ENCODE measurements around the gene EHD2. TPM values are rescaled to one million over a fixed set of nuclear protein-coding genes. Genes with fewer than 3 reads are reported as not detected.
"Not testable (repeated sequence)": the region's sequence is repeated elsewhere in the genome, so short reads cannot be mapped to it uniquely, and the experiment has no call there.

Gene EHD2
- total and polyA plus RNA-seq, 2 experiments from 2014 or later, result 163 to 498 TPM

DNA sequence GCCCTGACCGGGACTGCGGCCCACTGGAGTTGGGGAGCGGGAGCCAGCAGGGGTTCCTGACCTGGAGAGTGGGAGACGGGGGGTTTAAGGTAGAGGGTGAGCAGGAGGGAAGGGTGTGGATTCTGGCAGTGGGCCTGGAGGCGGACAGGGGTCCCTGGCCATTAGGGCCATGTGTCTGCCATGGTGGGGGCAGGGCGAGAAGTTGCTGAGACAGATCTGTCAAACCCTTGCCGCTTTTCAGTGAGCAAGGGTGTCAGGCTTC lies 53.1 kb downstream of the EHD2 start:
- H3K79me2 ChIP-seq (ENCODE audit: insufficient read depth), result no peaks in the 10 kb centered on the region
- in situ Hi-C loops (cut with MboI), result no loop called here

DNA sequence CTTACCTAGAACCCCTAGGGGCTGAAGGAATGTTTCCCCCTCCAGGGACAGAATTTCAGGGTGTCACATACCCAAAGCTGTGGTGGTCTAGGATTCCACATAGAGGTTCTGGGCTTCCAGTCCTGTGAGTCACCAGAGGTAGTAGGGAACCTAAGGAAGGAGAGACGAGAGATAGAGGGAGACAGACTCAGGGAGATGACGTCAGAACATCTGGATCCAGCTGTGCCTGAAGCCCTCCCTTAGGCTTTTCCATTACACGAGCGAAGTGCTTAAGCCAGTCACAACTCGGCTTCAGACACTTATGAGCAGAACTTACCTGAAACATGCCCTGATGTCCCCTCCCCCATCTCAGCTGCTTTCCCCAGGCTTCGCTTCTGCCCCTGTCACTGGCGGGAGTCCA lies 53.4 kb downstream of the EHD2 start:
- Histone ChIP-seq H3K79me2 (ENCODE audit: insufficient read depth) (no peaks in the 10 kb centered on the region), H4K20me1 (ENCODE audit: insufficient read depth) (no peaks in the 10 kb centered on the region), H3K27me3 (replicated peaks; ENCODE audit: insufficient read depth) (no peaks in the 10 kb centered on the region), H2AFZ (no peak overlapping the region), H3K4me2 (ENCODE audit: unreplicated experiment) (no peak overlapping the region), H3K36me3 (ENCODE audit: low read depth) (no peaks in the 10 kb centered on the region), H3K27ac (no peak overlapping the region), H3K4me1 (ENCODE audit: insufficient read depth) (no peaks in the 10 kb centered on the region), H3K9ac (no peak overlapping the region), H3K9me2 (ENCODE audit: insufficient read depth) (no peaks in the 10 kb centered on the region), H3K9me3 (ENCODE audit: low read depth) (no peaks in the 10 kb centered on the region), H3F3A (ENCODE audit: insufficient read depth) (no peaks in the 10 kb centered on the region), H3K4me3 (no peak overlapping the region)
- WGBS, 2 experiments (ENCODE audit: low coverage in 1 of 2, low lambda C conversion rate in 2 of 2, missing lambda C conversion rate in 2 of 2), result 68% methylated on average over 7 of the region's 7 CpGs
- no peak for DNase-seq
- in situ Hi-C loops (cut with MboI), result no loop called here
- no peak for TF ChIP-seq EZH2phosphoT487 (IDR thresholded peaks at IDR 0.05; ENCODE audit: insufficient read depth, low read depth)
- TF ChIP-seq EZH2 (IDR thresholded peaks at IDR 0.05; ENCODE audit: insufficient read depth, poor library complexity, severe bottlenecking), result no peak

More for the DNA sequence above, 53.1 kb downstream of the EHD2 start:
- Histone ChIP-seq H3K36me3 (ENCODE audit: low read depth) (no peaks in the 10 kb centered on the region), H3F3A (ENCODE audit: insufficient read depth) (no peaks in the 10 kb centered on the region), H3K27ac (no peak overlapping the region), H4K20me1 (ENCODE audit: insufficient read depth) (no peaks in the 10 kb centered on the region), H3K4me3 (no peak overlapping the region), H3K9ac (no peak overlapping the region), H3K4me1 (ENCODE audit: insufficient read depth) (no peaks in the 10 kb centered on the region), H3K27me3 (replicated peaks; ENCODE audit: insufficient read depth) (no peaks in the 10 kb centered on the region), H3K4me2 (ENCODE audit: unreplicated experiment) (no peak overlapping the region), H3K9me3 (ENCODE audit: low read depth) (no peaks in the 10 kb centered on the region), H2AFZ (no peak overlapping the region), H3K9me2 (ENCODE audit: insufficient read depth) (no peaks in the 10 kb centered on the region)
- no peak for DNase-seq
- TF ChIP-seq EZH2 (IDR thresholded peaks at IDR 0.05; ENCODE audit: insufficient read depth, poor library complexity, severe bottlenecking) (no peak), EZH2phosphoT487 (IDR thresholded peaks at IDR 0.05; ENCODE audit: insufficient read depth, low read depth) (no peak)
- WGBS, 2 experiments (ENCODE audit: low coverage in 1 of 2, low lambda C conversion rate in 2 of 2, missing lambda C conversion rate in 2 of 2), result 51 to 66% methylated on average over 5 to 7 of the region's 7 CpGs

DNA sequence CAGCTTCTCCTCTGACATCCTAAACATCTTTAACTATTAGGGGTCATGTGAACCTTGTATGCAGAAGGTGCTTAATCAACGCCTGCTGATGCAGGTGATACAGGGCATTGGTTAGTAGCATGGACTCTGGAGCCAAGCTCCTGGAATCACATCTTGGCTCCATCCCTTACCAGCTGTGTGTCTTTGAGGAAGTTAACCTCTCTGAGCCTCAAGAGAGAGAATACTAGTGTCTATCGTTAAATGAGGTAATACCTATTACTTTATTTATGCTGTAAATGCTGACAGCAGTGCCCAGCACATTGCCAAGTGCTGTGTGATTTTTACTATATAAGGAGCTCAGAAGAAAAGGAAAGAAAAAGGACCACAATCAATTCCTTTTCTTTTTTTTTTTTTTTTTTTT lies 54.1 kb downstream of the EHD2 start:
- 48 to 51% methylated on average over 2 of the region's 2 CpGs for WGBS, 2 experiments (ENCODE audit: low coverage in 1 of 2, low lambda C conversion rate in 2 of 2, missing lambda C conversion rate in 2 of 2)
- H2AFZ ChIP-seq, result no peak overlapping the region

DNA sequence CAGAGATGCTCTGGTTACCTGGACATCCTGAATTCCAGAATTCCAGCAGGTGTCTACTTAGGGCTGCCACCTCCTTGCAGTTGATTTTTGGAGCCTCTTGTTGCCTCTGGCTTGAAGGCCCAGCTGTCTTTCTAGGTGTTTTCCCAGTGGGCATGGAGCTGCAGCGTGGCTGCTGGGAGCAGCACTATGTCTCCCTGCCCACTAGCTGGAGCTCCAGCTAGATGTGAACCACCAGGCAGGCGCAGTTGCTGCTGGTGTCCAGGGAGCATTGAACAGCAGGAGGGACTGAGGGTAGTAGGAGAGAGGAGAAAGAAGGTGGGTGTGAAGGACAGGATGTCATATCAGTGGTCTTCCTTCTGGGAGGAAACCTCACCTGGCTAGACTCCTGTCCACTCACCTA lies 55.4 kb downstream of the EHD2 start:
- in situ Hi-C loops (cut with MboI), result no loop called here
- H3K27ac ChIP-seq, result no peak overlapping the region
- no peak overlapping the region for H3K9ac ChIP-seq
- H3K27me3 ChIP-seq (replicated peaks; ENCODE audit: insufficient read depth), result no peaks in the 10 kb centered on the region
- no peaks in the 10 kb centered on the region for H3K9me3 ChIP-seq (ENCODE audit: low read depth)
- no peak overlapping the region for H3K4me2 ChIP-seq (ENCODE audit: unreplicated experiment)
- H3K79me2 ChIP-seq (ENCODE audit: insufficient read depth), result no peaks in the 10 kb centered on the region
- WGBS, 2 experiments (ENCODE audit: low coverage in 1 of 2, low lambda C conversion rate in 2 of 2, missing lambda C conversion rate in 2 of 2), result 90% methylated on average over 2 of the region's 2 CpGs
- H2AFZ ChIP-seq, result no peak overlapping the region
- H3K4me3 ChIP-seq, result no peak overlapping the region
- no peaks in the 10 kb centered on the region for H4K20me1 ChIP-seq (ENCODE audit: insufficient read depth)
- no peak for DNase-seq
- H3F3A ChIP-seq (ENCODE audit: insufficient read depth), result no peaks in the 10 kb centered on the region
- H3K9me2 ChIP-seq (ENCODE audit: insufficient read depth), result no peaks in the 10 kb centered on the region
- no peaks in the 10 kb centered on the region for H3K36me3 ChIP-seq (ENCODE audit: low read depth)
- TF ChIP-seq EZH2 (IDR thresholded peaks at IDR 0.05; ENCODE audit: insufficient read depth, poor library complexity, severe bottlenecking) (no peak), EZH2phosphoT487 (IDR thresholded peaks at IDR 0.05; ENCODE audit: insufficient read depth, low read depth) (no peak)
- H3K4me1 ChIP-seq (ENCODE audit: insufficient read depth), result no peaks in the 10 kb centered on the region

More for the DNA sequence above, 54.1 kb downstream of the EHD2 start:
- no peaks in the 10 kb centered on the region for H3K4me1 ChIP-seq (ENCODE audit: insufficient read depth)
- H3K4me2 ChIP-seq (ENCODE audit: unreplicated experiment), result no peak overlapping the region
- no peak overlapping the region for H3K27ac ChIP-seq
- no peaks in the 10 kb centered on the region for H3K9me3 ChIP-seq (ENCODE audit: low read depth)
- in situ Hi-C loops (cut with MboI), result no loop called here
- no peak overlapping the region for H3K9ac ChIP-seq
- no peaks in the 10 kb centered on the region for H3K27me3 ChIP-seq (replicated peaks; ENCODE audit: insufficient read depth)
- no peaks in the 10 kb centered on the region for H3K79me2 ChIP-seq (ENCODE audit: insufficient read depth)
- TF ChIP-seq EZH2 (IDR thresholded peaks at IDR 0.05; ENCODE audit: insufficient read depth, poor library complexity, severe bottlenecking) (no peak), EZH2phosphoT487 (IDR thresholded peaks at IDR 0.05; ENCODE audit: insufficient read depth, low read depth) (no peak)
- no peaks in the 10 kb centered on the region for H3K9me2 ChIP-seq (ENCODE audit: insufficient read depth)
- no peaks in the 10 kb centered on the region for H4K20me1 ChIP-seq (ENCODE audit: insufficient read depth)
- no peak for DNase-seq
- no peak overlapping the region for H3K4me3 ChIP-seq
- no peaks in the 10 kb centered on the region for H3K36me3 ChIP-seq (ENCODE audit: low read depth)
- H3F3A ChIP-seq (ENCODE audit: insufficient read depth), result no peaks in the 10 kb centered on the region

DNA sequence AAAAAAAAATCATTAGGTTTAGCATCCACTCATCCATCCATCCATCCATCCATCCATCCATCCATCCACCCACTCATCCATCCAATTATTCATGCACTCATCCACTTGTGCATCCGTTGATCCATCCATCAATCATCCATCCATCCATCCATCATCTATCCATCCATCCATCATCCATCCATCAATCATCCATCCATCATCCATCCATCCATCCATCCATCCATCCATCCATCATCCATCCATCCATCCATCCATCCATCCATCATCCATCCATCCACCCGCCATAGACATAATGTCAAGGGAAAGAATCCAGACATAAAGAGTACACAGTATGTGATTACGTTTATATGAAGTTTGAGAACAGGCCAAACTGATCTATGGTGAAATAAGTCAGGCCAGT lies 56.3 kb downstream of the EHD2 start:
- Histone ChIP-seq H3K9me3 (ENCODE audit: low read depth) (no peaks in the 10 kb centered on the region), H3K36me3 (ENCODE audit: low read depth) (no peaks in the 10 kb centered on the region), H3K27ac (no peak overlapping the region), H3K9ac (no peak overlapping the region), H3K4me1 (ENCODE audit: insufficient read depth) (no peaks in the 10 kb centered on the region), H3F3A (ENCODE audit: insufficient read depth) (no peaks in the 10 kb centered on the region), H3K27me3 (replicated peaks; ENCODE audit: insufficient read depth) (no peaks in the 10 kb centered on the region), H2AFZ (no peak overlapping the region), H3K79me2 (ENCODE audit: insufficient read depth) (no peaks in the 10 kb centered on the region), H4K20me1 (ENCODE audit: insufficient read depth) (no peaks in the 10 kb centered on the region), H3K4me2 (ENCODE audit: unreplicated experiment) (no peak overlapping the region), H3K4me3 (no peak overlapping the region), H3K9me2 (ENCODE audit: insufficient read depth) (no peaks in the 10 kb centered on the region)
- no peak for DNase-seq
- TF ChIP-seq EZH2phosphoT487 (IDR thresholded peaks at IDR 0.05; ENCODE audit: insufficient read depth, low read depth), result no peak
- no peak for TF ChIP-seq EZH2 (IDR thresholded peaks at IDR 0.05; ENCODE audit: insufficient read depth, poor library complexity, severe bottlenecking)
- in situ Hi-C loops (cut with MboI), result no loop called here
- WGBS, 2 experiments (ENCODE audit: low coverage in 1 of 2, low lambda C conversion rate in 2 of 2, missing lambda C conversion rate in 2 of 2), result 87 to 98% methylated on average over 3 of the region's 3 CpGs

DNA sequence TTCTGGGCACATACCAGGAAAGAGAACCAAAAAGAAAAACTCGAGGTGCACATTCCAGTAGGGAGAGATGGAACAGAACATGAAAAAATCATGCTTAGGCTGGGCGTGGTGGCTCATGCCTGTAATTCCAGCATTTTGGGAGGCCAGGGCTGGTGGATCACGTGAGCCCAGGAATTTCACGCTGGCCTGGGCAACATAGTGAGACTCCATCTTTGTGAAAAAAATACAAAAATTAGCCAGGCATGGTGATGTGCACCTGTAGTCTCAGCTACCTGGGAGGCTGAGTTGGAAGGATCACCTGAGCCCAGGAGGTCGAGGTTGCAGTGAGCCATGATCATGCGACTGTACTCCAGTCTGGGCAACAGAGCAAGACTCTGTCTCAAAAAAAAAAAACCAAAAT lies 58.1 kb downstream of the EHD2 start:
- H4K20me1 ChIP-seq (ENCODE audit: insufficient read depth); H3K27ac ChIP-seq; H3K4me2 ChIP-seq (ENCODE audit: unreplicated experiment); H3K36me3 ChIP-seq (ENCODE audit: low read depth); H3K27me3 ChIP-seq (replicated peaks; ENCODE audit: insufficient read depth); H3K4me3 ChIP-seq; H3K9me3 ChIP-seq (ENCODE audit: low read depth); H2AFZ ChIP-seq; in situ Hi-C loops (cut with MboI); H3K79me2 ChIP-seq (ENCODE audit: insufficient read depth); H3K9me2 ChIP-seq (ENCODE audit: insufficient read depth); DNase-seq; H3K4me1 ChIP-seq (ENCODE audit: insufficient read depth); H3F3A ChIP-seq (ENCODE audit: insufficient read depth); H3K9ac ChIP-seq: not testable (repeated sequence)
- 61% methylated on average over 6 of the region's 6 CpGs for WGBS, 2 experiments (ENCODE audit: low coverage in 1 of 2, low lambda C conversion rate in 2 of 2, missing lambda C conversion rate in 2 of 2)
